Retinal pigment epithelial cell (primary cell): ENCODE measurements around the gene PRRG3.
A peak's percentile ranks its signal among the peaks of the same experiment; 100 is the strongest.

Experiments
- DNase-seq: peaks from one replicate; pipeline ENCODE4 v3.0.0-alpha.2; 2010; ENCODE audit warnings: low read depth
- H3K4me3 ChIP-seq: 2 replicates; pipeline ENCODE4 v1.5.1; 2011; ENCODE audit warnings: mild to moderate bottlenecking, low read length, control low read depth, moderate library complexity
- CTCF ChIP-seq: conservative IDR thresholded peaks from 2 replicates; pipeline ENCODE4 v1.5.1; 2011; ENCODE audit warnings: low read depth, low read length, control low read depth, inconsistent platforms

Gene PRRG3

GRCh38 chrX:151704041-151704663 is 8.9 kb downstream of the PRRG3 start:
- DNase-seq: no peak
- TF ChIP-seq CTCF: no peak
- no peak overlapping the region for H3K4me3 ChIP-seq

GRCh38 chrX:151708821-151709220 is 13.6 kb downstream of the PRRG3 start:
- H3K4me3 ChIP-seq: no peak overlapping the region
- no peak for TF ChIP-seq CTCF
- no peak for DNase-seq

- DNase-seq: no peak
- no peak overlapping the region for H3K4me3 ChIP-seq
- no peak for TF ChIP-seq CTCF
Measured at GRCh38 chrX:151710457-151710856, 15.2 kb downstream of the PRRG3 start.

GRCh38 chrX:151711154-151711553 is 15.9 kb downstream of the PRRG3 start:
- no peak for DNase-seq
- TF ChIP-seq CTCF: no peak
- H3K4me3 ChIP-seq: no peak overlapping the region

GRCh38 chrX:151711787-151712186 is 16.5 kb downstream of the PRRG3 start:
- no peak overlapping the region for H3K4me3 ChIP-seq
- no peak for DNase-seq
- TF ChIP-seq CTCF: no peak

GRCh38 chrX:151712253-151712652 is 17.0 kb downstream of the PRRG3 start:
- no peak for TF ChIP-seq CTCF
- no peak for DNase-seq
- no peak overlapping the region for H3K4me3 ChIP-seq

GRCh38 chrX:151713849-151714248 is 18.6 kb downstream of the PRRG3 start:
- no peak for DNase-seq
- peak; percentile 65 for TF ChIP-seq CTCF
- H3K4me3 ChIP-seq: no peak overlapping the region
